LHCN-M2 (cell line): ENCODE measurements around the gene CABP2. TPM values are rescaled to one million over a fixed set of nuclear protein-coding genes. Genes with fewer than 3 reads are reported as not detected.
"Not testable (repeated sequence)": the region's sequence is repeated elsewhere in the genome, so short reads cannot be mapped to it uniquely, and the experiment has no call there.

Source experiments
- DNase-seq: peaks from one replicate; pipeline ENCODE4 v3.0.0-alpha.2; 2012; ENCODE audit warnings: low read depth
- total RNA-seq: library from RNA; depleted of rRNA; stranded (reverse); fragments of >200 nt; gene quantifications from 2 replicates; pipeline ENCODE4 v1.2.3, GENCODE V29; 2014

CABP2 gene
- total RNA-seq, 1 experiment from 2014 or later = not detected

GRCh38 chr11:67538823-67539505 is 15.7 kb upstream of the CABP2 start:
- DNase-seq = no peak

GRCh38 chr11:67538306-67538705 is 15.1 kb upstream of the CABP2 start:
- no peak for DNase-seq

- DNase-seq = no peak
These were observed 12.3 kb upstream of the CABP2 start for GRCh38 chr11:67535561-67535960.

GRCh38 chr11:67534070-67534679 is 10.9 kb upstream of the CABP2 start:
- peak; percentile 27 for DNase-seq

- no peak for DNase-seq
These were observed 9.6 kb upstream of the CABP2 start for GRCh38 chr11:67532889-67533288.

GRCh38 chr11:67530282-67530592 is 7.0 kb upstream of the CABP2 start:
- DNase-seq = no peak

- DNase-seq = no peak
These were observed 5.1 kb upstream of the CABP2 start for GRCh38 chr11:67528376-67528775.

GRCh38 chr11:67525275-67525976 is 2.2 kb upstream of the CABP2 start:
- DNase-seq = no peak

GRCh38 chr11:67524480-67524808 is 1.2 kb upstream of the CABP2 start:
- DNase-seq = no peak

GRCh38 chr11:67523556-67524479 is 572 bp upstream of the CABP2 start:
- DNase-seq = no peak

- DNase-seq = no peak
These were observed 908 bp downstream of the CABP2 start for GRCh38 chr11:67522338-67522737.

GRCh38 chr11:67521924-67522323 is 1.3 kb downstream of the CABP2 start:
- DNase-seq = no peak

GRCh38 chr11:67520856-67521824 is 2.1 kb downstream of the CABP2 start:
- DNase-seq = no peak

GRCh38 chr11:67519726-67520125 is 3.5 kb downstream of the CABP2 start:
- no peak for DNase-seq

- DNase-seq = no peak
These were observed 5.3 kb downstream of the CABP2 start for GRCh38 chr11:67517784-67518552.

GRCh38 chr11:67516806-67517205 is 6.4 kb downstream of the CABP2 start:
- DNase-seq = no peak

GRCh38 chr11:67514116-67514515 is 9.1 kb downstream of the CABP2 start:
- DNase-seq = no peak

- DNase-seq = not testable (repeated sequence)
These were observed 11.7 kb downstream of the CABP2 start for GRCh38 chr11:67511558-67511957.

- DNase-seq = peak; percentile 6
These were observed 13.3 kb downstream of the CABP2 start for GRCh38 chr11:67510023-67510345.

GRCh38 chr11:67508486-67509121 is 14.6 kb downstream of the CABP2 start:
- DNase-seq = peak; percentile 92
